Measurements from ENCODE around the gene VWCE.

DNA sequence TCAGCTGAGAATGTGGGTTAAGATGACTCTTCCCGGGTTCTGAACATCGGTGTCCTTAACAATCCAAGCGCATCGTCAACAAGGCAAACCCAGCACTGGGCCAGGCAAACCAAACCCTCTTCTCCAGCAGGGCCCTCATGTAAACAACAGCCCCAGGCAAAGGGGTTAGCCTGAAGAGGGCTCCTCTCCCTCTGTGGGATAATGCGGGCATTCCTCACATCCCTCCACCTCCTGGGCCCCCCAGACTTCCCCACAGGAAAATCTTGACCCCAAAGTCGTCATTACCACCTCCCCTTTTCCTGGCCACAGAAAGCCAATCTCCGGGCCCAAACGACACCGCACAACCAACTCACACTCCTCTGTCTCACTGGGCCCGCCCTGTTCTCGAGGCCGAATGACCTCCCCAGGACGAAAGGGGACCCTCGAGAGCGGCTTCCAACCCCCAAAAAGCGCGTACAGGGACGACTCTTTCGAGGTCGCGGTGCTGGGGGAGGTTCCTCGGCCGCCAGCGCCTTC, 37.2 kb upstream of the VWCE start:
- TF ChIP-seq, protein P1, sequence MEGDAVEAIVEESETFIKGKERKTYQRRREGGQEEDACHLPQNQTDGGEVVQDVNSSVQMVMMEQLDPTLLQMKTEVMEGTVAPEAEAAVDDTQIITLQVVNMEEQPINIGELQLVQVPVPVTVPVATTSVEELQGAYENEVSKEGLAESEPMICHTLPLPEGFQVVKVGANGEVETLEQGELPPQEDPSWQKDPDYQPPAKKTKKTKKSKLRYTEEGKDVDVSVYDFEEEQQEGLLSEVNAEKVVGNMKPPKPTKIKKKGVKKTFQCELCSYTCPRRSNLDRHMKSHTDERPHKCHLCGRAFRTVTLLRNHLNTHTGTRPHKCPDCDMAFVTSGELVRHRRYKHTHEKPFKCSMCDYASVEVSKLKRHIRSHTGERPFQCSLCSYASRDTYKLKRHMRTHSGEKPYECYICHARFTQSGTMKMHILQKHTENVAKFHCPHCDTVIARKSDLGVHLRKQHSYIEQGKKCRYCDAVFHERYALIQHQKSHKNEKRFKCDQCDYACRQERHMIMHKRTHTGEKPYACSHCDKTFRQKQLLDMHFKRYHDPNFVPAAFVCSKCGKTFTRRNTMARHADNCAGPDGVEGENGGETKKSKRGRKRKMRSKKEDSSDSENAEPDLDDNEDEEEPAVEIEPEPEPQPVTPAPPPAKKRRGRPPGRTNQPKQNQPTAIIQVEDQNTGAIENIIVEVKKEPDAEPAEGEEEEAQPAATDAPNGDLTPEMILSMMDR (IDR thresholded peaks at IDR 0.05), result no peak
- TF ChIP-seq ZFX (IDR thresholded peaks at IDR 0.05; ENCODE audit: borderline replicate concordance), result no peak
